ENCODE measurements around the gene ASPN.

ASPN gene

GRCh38 chr9:92503156-92503555, 20.9 kb upstream of the ASPN start:
- no peak for DNase-seq

DNA sequence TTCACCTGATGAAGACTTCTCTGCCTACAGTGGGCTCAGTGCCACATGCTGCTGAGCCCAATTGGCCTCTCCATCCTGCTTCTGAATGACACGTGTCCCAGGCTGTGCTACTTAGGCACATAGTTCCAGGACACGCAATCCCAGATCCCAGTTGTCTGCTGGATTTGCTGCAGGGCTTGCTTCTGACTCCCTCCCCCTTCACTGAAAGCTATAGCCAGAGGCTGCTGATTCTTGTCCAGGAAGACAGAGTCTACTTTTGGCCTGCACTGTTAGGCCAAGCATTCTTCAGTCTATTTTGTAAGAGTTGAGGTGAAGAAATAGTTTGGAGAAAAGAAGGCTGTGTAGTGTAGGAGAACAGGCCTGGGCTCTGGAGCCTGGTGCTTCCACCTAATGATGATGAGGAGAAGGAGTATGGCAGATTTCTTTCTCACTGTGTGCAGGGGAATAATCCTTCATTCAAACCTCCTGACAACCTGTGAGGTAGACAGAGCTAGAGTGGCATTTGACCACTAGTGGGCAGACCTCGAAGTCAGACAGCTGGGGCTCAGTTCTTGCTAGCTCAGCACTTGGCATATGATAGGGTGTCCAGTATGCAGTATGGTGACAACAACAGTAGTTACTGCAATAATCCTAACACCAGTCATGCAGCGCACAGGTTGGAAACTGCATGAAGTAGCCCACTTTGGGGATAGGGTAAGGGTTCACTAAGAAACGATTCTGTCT, 19.5 kb upstream of the ASPN start:
- no peak for DNase-seq

- DNase-seq: no peak
Observed at GRCh38 chr9:92500725-92501124, 18.4 kb upstream of the ASPN start.

DNA sequence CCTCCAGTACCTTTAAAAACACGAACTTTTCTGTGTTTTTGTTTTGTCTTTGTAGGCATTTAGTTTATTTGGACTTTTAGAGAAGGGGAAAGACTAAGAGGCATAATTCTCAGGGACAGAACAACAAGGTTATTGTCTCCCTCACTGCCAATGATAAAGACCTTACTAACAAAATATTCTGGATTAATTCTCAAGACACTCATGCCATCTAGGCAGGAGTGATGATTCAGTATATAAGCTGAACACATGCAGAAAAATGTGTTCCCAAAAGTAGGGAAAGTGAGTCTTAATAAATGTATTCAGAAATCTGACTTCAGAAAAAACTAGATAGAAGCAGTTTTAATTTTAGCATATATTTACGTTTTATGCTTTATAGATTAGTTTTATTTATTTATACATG, 17.4 kb upstream of the ASPN start:
- DNase-seq: no peak

DNA sequence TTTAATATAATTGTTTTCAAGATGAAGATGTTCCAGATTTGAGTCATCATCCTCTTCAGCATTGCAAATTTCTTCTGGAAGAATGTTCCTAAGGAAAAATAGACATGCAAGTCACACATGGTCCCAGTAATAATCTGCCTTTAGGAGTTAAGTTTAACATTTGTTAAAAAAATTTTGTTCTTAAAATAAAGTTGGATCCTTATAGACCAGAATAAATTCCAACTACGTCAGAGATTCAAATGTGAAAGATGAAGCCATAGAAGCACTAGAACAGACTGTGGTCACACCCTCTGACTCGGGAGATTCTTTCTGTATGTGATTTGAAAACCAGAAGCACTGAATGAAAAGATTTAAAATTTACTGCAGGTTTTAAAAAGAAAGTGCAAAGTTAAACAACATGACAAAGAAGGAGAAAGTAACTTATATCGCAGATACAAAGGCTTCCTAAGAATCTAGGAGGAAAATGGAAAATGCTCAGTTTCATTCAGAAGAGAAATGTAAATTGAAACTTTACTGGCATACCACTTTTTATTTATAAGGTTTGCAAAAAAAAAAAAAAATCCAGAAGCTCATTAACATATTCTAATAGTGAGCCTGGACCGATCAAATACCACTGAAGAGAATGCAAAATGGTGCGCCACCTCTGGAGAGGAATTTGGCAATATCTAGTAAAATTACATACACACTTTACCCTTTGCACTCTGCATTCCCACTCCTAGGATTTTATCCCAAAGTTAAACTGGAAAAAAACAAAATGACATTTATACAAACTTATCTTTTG, 14.3 kb upstream of the ASPN start:
- no peak for DNase-seq

DNA sequence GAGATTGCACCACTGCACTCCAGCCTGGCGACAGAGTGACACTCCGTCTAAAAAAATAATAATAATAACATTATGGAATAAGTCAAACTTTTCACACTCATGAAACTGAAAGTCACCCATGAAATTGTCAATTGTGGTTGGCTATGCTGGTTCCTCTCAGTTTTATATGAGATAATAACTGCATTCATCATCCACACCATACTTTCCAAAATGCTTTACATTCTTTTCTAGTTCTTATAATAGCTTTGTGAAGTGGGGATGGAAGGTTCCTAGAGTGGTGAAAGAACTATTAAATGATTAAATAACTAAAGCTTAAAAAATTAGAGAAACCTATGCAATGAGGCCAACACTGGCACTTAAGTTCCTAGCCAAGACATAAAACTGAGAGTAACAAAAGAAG, 12.6 kb upstream of the ASPN start:
- no peak for DNase-seq

GRCh38 chr9:92493749-92494387, 11.6 kb upstream of the ASPN start:
- DNase-seq: no peak

DNA sequence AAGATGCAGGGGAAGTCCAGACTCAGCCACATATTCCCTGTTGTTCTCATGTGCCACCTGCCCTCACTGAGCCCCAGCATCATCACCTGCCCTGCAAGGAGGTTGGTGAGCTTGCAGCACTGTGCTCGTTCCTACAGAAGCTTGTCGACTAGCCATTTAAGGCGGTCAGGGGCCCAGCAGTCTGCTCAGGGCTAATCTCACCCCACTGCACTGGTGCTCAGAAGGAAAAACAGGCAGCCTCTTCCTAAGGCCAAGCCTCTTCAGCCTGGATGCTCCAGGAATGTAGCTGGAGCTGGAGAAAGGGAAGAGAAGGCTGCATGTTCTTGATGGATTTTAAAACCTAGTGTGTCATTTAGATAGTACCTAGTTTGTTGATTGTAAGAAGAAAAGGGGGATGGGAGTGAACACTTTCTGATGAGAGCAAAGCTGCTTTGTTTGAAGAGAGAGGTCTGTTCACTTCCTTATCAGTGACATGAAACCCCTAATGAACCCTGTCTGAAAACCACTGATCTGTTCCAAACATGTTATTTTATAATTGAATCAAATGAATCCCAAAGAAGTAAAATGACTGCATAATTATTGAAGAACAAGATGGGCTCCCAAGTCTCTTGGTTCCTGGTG, 10.6 kb upstream of the ASPN start:
- no peak for DNase-seq

DNA sequence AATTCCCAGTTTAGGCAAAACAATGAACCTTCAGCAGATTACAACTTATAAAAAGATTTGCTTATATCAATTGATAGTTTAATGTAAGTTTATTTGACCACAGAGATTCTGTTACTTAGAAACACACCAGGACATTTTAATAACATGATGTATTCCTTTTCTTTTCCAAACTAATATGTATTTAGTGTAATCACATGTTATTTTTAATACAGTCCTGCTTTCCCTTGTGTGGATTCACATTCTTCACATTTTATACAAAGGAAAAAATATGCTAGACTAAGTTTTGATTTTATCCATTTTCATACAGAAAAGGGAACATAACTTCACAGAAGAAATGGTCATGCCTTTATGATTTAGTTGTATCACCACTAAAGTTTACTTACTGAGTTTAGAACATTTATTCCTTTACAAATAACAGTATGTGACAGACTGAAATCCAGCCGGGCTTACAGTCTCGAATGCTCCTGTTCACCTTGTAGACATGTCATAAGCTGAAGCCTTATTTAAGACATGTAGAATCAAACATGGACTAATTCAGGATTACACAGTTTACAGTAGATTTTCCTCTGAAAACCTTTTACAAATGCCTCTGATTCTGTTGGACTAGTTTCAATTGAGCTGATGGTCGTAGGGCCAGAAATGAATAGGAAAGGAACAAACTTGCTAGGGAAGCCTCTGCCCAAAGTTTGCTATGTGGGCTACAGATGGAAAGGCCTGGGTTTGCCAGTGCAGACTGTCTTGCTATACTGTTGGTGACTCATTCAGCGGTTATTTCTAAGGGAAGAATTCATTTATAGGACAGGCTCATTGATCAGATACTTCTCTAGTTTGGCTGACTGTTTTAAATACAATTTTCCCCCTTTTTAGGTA, 6.6 kb upstream of the ASPN start:
- DNase-seq: no peak

- no peak for DNase-seq
Observed at GRCh38 chr9:92486371-92486770, 4.1 kb upstream of the ASPN start.

- no peak for DNase-seq
Observed at GRCh38 chr9:92484563-92484962, 2.3 kb upstream of the ASPN start.

GRCh38 chr9:92483627-92484545, 1.6 kb upstream of the ASPN start:
- DNase-seq: no peak

DNA sequence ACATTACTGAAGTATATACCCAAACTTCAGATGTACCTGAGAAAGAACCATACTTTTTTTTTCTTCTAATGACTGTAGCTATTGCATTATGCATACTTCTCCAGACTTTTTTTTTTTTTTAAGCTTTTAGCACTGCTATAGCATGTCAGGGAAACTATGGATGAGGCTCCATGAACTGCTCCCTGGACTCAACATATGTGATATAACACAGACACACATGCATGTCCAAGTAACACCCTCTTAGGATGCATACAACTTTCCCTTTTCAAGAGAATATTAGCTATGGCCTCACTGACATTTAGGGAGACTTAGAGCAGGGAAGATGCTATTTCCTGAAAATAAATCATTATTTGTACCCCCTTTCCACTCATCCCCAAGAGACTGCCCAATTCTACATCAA, 499 bp upstream of the ASPN start:
- DNase-seq: no peak

- no peak for DNase-seq
Observed at GRCh38 chr9:92480986-92481633, 1.2 kb downstream of the ASPN start.

DNA sequence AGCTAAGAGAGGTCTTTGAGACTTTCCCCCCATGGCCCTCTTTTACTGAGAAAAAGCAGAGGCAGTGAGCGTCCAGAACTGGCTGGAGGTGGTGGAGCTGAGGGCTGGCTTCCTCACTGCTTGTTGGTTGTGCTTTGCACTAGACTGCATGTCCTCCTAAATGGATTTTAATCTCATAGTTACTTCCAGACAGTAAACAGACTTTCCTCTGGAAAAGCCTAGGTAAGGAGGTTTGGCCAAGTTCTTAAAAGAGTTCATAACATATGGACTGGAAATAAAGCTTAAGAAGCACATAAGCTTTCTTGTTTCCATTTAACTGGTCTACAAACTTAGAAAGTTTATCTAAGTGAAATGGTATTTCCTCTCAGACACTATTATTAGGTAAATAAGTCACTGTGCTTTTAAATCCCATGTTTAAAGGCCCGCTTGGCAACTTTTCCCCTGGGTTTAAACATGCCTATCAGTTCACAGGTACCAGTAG, 2.0 kb downstream of the ASPN start:
- DNase-seq: no peak

GRCh38 chr9:92479346-92479745, 3.0 kb downstream of the ASPN start:
- DNase-seq: no peak

GRCh38 chr9:92478783-92479182, 3.5 kb downstream of the ASPN start:
- DNase-seq: no peak

GRCh38 chr9:92476962-92477361, 5.3 kb downstream of the ASPN start:
- DNase-seq: no peak

DNA sequence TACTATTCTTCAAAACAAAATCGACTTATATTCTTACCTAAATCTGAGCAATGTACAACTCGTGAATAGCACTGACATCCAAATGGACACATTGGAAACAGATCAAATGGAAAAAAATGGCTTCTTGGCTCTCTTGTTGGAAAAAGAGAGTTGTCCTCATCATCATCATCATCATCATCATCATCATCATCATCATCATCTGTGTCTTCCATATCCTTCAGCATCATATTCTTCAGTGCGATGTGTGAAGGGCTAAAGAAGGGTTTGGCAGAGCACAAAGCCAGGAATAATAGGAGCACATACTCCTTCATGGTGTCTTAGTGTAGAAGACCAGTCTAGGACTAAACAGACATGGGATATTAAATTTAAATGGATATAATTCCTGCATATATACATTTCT, 7.7 kb downstream of the ASPN start:
- DNase-seq: no peak

DNA sequence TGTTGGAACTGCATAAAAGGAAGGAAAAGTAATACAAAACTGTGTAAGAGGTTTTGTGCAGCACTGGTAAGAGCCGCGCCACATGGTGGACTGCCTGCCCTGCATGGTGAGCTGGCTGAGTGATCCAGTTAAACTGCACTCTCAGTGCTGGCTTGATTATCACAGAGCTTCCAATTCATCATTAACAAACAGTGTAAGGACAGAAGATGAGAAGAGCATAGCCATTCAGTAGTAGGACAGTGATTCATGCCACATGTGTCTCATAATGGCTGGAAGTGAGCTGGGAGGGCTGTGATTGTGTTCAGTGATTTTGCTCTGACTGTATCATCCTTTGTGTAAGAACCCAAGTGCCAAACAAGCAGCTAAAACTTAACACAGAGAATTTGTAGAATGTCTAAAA, 14.1 kb downstream of the ASPN start:
- DNase-seq: no peak

DNA sequence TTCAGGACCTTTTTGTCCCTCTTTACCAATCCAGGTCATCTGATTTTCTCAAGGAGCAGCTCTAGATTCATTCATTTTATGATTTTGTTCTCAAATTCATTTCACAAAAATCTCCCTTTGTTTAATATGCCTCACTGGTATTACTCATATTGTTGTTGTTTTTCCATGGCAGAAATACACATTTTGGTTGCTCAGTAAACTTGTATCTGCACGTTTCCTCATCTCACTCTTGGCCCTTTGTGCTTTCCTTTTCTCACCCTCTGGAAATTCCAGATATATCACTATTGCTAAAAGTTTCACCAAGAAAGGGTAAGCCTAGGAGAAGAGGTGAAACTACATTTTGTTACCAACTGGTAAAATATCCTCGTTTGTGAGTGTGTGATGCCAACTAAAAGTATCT, 14.8 kb downstream of the ASPN start:
- DNase-seq: no peak

Measured in CD4-positive, alpha-beta T cell treated with Interleukin-17A for 1 hour (primary cell).